ENCODE results near the gene HOPX.
"Not testable (repeated sequence)": the region's sequence is repeated elsewhere in the genome, so short reads cannot be mapped to it uniquely, and the experiment has no call there.

HOPX gene, protein sequence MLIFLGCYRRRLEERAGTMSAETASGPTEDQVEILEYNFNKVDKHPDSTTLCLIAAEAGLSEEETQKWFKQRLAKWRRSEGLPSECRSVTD

DNA sequence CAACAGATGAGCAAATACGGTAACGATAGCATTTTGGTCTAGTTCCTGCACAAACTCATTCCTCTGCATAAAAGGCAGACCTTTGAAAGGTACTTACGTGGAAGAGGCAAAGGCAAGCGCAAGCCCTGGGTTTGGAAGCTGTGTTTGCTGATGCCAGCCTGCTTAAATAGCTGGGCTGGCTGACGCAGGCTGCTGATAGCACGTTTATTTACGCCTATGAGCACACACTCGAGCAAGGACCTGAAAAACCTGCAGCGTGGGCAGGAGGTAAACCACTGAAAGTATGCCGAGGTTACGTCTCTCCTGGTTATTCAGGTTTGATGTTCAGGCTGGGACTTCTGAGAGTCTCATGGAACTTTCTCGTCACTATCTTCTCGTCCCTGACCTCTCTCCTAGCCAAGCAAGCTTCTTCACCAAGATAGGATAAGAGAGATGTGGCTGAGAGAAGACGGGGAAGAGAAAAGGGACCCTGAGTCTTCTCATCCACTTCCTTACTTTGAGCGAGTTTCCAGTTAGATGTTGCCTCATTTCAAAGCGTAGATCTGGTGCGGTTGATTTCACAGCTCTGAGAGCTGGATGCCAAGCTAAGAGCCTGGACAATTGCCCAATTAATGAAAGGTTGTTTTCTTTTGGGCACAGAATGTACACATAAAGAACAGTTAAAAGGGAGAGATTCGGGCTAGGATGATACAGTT is at the start of gene HOPX:
Gene HOPX (minus strand): TSS at position 139 of the 695 bp plus-strand sequence. CDS start 23,480 bp downstream, outside the sequence.
- TF ChIP-seq, protein P1, sequence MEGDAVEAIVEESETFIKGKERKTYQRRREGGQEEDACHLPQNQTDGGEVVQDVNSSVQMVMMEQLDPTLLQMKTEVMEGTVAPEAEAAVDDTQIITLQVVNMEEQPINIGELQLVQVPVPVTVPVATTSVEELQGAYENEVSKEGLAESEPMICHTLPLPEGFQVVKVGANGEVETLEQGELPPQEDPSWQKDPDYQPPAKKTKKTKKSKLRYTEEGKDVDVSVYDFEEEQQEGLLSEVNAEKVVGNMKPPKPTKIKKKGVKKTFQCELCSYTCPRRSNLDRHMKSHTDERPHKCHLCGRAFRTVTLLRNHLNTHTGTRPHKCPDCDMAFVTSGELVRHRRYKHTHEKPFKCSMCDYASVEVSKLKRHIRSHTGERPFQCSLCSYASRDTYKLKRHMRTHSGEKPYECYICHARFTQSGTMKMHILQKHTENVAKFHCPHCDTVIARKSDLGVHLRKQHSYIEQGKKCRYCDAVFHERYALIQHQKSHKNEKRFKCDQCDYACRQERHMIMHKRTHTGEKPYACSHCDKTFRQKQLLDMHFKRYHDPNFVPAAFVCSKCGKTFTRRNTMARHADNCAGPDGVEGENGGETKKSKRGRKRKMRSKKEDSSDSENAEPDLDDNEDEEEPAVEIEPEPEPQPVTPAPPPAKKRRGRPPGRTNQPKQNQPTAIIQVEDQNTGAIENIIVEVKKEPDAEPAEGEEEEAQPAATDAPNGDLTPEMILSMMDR (IDR thresholded peaks at IDR 0.05) = no peak
- no peaks in the 10 kb centered on the region for H3K36me3 Mint-ChIP-seq (ENCODE audit: low read depth)
- H3K4me3 Mint-ChIP-seq = no peak within 1 kb of the TSS
- no peak for DNase-seq
- no peaks in the 10 kb centered on the region for H3K9me3 Mint-ChIP-seq
- H3K27ac Mint-ChIP-seq = no peak within 1 kb of the TSS
- peaks cover 29% of the 10 kb centered on the region for H3K4me1 Mint-ChIP-seq
- H3K27me3 Mint-ChIP-seq (ENCODE audit: low read depth, poor library complexity) = peaks cover 8% of the 10 kb centered on the region

DNA sequence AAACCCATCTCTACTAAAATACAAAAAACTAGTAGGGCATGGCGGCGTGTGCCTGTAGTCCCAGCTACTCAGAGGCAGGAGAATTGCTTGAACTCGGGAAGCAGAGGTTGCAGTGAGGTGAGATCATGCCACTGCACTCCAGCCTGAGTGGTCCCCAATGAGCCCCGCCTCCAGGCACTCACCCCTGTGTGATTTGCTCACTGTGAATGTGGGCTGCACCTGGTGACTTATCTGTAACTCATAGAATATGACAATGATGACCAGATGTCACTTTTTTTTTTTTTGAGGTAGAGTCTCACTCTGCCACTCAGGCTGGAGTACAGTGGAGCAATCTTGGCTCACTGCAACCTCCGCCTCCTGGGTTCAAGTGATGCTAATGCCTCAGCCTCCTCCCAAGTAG is 49.0 kb upstream of the HOPX start:
- H3K4me1 Mint-ChIP-seq = peaks cover 25% of the 10 kb centered on the region
- TF ChIP-seq, protein P1 (IDR thresholded peaks at IDR 0.05) = no peak
- no peaks in the 10 kb centered on the region for H3K36me3 Mint-ChIP-seq (ENCODE audit: low read depth)
- no peak overlapping the region for H3K4me3 Mint-ChIP-seq
- no peak for DNase-seq
- H3K27ac Mint-ChIP-seq = no peak overlapping the region
- H3K27me3 Mint-ChIP-seq (ENCODE audit: low read depth, poor library complexity) = no peaks in the 10 kb centered on the region
- H3K9me3 Mint-ChIP-seq = peaks cover 3% of the 10 kb centered on the region

DNA sequence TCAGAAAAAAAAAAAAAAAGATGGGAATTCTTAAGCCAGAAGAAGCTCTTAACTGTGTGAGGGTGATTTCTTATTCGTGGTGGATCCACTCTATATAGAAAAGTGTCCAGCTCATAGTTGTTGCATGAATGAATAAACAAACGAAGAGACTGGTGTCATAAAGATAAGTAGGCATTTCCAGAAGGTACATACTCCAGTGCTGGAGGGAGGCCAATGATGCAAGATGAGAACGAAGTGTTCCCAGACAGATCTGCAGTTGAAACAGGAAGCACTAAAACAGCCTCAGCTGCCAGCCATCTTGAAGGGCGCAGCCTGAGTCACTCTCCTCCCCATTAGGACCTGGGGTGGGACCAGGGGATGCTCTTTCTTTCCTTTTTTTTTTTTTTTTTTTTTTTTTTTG is 47.4 kb upstream of the HOPX start:
- Mint-ChIP-seq H3K27me3 (ENCODE audit: low read depth, poor library complexity) (no peaks in the 10 kb centered on the region), H3K27ac (no peak overlapping the region), H3K4me3 (no peak overlapping the region), H3K36me3 (ENCODE audit: low read depth) (no peaks in the 10 kb centered on the region), H3K4me1 (peaks cover 26% of the 10 kb centered on the region), H3K9me3 (no peaks in the 10 kb centered on the region)
- no peak for DNase-seq
- TF ChIP-seq, protein P1 (IDR thresholded peaks at IDR 0.05) = no peak

DNA sequence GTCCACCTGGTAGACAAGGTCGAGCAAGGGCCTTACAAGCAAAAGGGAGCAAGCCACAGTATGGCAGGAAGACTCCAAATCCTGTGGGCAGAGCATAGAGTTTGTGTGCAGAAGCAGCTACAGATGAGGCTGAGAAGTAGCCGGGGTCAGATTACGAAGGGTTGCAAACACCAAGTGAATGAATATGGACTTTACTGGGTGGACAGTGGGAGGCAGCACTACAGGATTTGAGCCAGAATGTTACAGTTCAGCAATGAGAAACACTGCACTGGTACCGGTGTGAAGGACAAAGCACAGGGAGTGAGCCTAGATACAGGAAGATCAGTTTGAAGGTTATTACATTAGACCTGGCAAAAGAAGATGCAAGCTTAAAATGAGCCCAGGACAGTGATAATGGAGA is 46.1 kb upstream of the HOPX start:
- TF ChIP-seq, protein P1 (IDR thresholded peaks at IDR 0.05) = no peak
- Mint-ChIP-seq H3K36me3 (ENCODE audit: low read depth) (no peaks in the 10 kb centered on the region), H3K27me3 (ENCODE audit: low read depth, poor library complexity) (no peaks in the 10 kb centered on the region), H3K4me3 (no peak overlapping the region), H3K27ac (peak overlapping the region; percentile 4), H3K4me1 (peaks cover 24% of the 10 kb centered on the region), H3K9me3 (no peaks in the 10 kb centered on the region)
- no peak for DNase-seq

DNA sequence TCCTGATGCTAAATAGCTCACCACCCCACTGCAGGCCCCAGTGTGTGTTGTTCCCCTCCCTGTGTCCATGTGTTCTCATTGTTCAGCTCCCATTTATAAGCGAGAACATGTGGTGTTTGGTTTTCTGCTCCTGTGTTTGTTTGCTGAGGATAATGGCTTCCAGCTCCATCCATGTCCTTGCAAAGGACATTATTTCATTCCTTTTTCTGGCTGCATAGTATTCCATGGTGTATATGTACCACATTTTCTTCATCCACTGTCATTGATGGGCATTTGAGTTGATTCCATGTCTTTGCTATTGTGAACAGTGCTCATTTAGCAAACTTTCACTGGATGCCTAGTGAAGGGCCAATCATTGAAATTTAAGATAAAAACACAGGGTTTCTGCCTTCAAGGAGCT is 45.5 kb upstream of the HOPX start:
- not testable (repeated sequence) for DNase-seq; H3K4me3 Mint-ChIP-seq; H3K36me3 Mint-ChIP-seq (ENCODE audit: low read depth); H3K27ac Mint-ChIP-seq; H3K27me3 Mint-ChIP-seq (ENCODE audit: low read depth, poor library complexity); H3K9me3 Mint-ChIP-seq
- H3K4me1 Mint-ChIP-seq = peaks cover 18% of the 10 kb centered on the region

DNA sequence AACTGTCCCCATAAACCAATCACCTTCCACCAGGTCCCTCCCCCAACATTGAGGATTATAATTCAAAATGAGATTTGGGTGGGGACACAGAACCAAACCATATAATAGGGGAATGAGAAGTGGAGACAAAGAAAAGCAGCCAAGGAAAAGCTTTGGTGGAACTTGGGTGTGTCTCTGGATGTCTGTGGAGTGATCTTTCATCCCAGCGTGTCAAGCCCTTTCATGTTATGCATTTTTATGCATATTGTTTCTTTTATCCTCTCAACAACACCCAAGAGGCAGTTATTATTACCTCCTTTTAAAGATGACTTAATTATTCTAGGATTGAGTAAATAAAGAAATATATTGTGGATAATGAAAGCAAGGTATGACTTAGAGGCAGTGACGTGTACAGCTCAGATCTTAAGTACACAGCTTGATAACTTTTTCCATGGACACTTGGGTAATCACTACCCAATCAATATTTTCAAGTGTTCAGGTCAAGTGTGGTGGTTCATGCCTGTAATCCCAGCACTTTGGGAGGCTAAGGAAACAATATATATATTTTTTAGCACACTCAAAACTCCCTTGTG is 42.6 kb upstream of the HOPX start:
- Mint-ChIP-seq H3K4me1 (peaks cover 18% of the 10 kb centered on the region), H3K27me3 (ENCODE audit: low read depth, poor library complexity) (peaks cover 4% of the 10 kb centered on the region), H3K27ac (no peak overlapping the region), H3K36me3 (ENCODE audit: low read depth) (no peaks in the 10 kb centered on the region), H3K9me3 (no peaks in the 10 kb centered on the region), H3K4me3 (no peak overlapping the region)
- DNase-seq = no peak
- TF ChIP-seq, protein P1 (IDR thresholded peaks at IDR 0.05) = no peak

Measured in nephron progenitor cell (in vitro differentiated cells).